Erythroblast (primary cell): ENCODE results near the gene SOCS3.

Experiments
- GATA1 ChIP-seq: IDR thresholded peaks from 2 replicates; pipeline ENCODE4 v1.6.1; 2011; ENCODE audit warnings: low read depth, mild to moderate bottlenecking, control low read depth, low read length, moderate library complexity
- POLR2A ChIP-seq: IDR thresholded peaks from 2 replicates; pipeline ENCODE4 v1.6.1; 2011; ENCODE audit warnings: mild to moderate bottlenecking, low read length

DNA sequence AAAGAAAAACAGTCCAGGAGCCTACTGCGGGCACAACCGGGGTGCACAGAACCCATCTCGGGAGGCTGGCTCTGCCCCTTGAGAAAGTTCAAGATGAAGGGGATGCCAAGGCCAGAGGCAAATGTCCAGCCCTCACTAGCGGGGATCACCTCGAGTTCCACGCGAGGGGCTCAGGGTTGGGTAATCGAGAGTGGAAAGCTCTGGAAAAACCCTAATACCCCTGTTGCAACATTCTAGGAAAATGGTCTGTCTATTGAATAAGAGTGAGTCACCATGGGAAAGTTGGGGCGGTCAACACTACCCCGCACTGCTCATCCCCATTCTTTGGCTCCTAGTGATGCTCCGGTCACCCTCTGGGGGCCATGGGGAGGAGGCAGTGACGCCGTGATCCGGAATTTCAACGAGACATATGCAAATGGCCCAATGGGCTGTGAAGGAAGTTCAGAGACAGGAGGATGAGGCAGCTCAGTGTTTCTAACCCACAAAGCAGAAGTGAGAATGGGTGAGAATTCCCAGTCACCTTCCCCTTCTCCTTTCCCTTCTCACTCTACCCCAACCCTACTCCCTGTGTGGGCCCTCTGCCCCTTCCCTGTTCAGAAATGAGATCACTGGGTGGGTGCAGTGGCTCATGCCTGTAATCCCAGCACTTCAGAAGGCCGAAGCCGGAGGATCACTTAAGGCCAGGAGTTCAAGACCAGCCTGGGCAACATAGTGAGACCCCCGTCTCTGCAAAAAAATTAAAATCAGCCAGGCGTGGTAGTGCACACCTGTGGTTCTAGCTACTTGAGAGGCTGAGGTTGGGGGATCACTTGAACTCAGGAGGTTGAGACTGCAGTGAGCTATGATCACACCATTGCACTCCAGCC, 22.4 kb downstream of the SOCS3 start:
- no peak for TF ChIP-seq POLR2A
- TF ChIP-seq GATA1, result no peak
